Measurements from ENCODE around the gene SMIM13. TPM values are rescaled to one million over a fixed set of nuclear protein-coding genes. Genes with fewer than 3 reads are reported as not detected.

SMIM13 gene
- total RNA-seq, 1 experiment from 2014 or later: 15.7 TPM

GRCh38 chr6:11121851-11122250 is 28.2 kb downstream of the SMIM13 start:
- TF ChIP-seq ZBTB33 (IDR thresholded peaks at IDR 0.05; ENCODE audit: extremely low read depth, insufficient replicate concordance, low read length): no peak
- TF ChIP-seq CBX3 (IDR thresholded peaks at IDR 0.05; ENCODE audit: low read depth): no peak
- no peak for TF ChIP-seq ATF3 (IDR thresholded peaks at IDR 0.05)
- TF ChIP-seq YY1 (IDR thresholded peaks at IDR 0.05; ENCODE audit: extremely low read depth, insufficient replicate concordance, low read depth, low read length): no peak
- TF ChIP-seq FOSL1 (IDR thresholded peaks at IDR 0.05; ENCODE audit: low read depth): no peak
- TF ChIP-seq RAD21 (IDR thresholded peaks at IDR 0.05; ENCODE audit: low read depth): no peak
- no peak for TF ChIP-seq ELF1 (IDR thresholded peaks at IDR 0.05; ENCODE audit: borderline replicate concordance, low read depth)
- TF ChIP-seq SP1 (IDR thresholded peaks at IDR 0.05; ENCODE audit: low read depth): no peak
- TF ChIP-seq EZH2 (IDR thresholded peaks at IDR 0.05): no peak
- peaks cover 78% of the 10 kb centered on the region for H3K79me2 ChIP-seq (ENCODE audit: insufficient read depth, low read length)
- no peak overlapping the region for H2AFZ ChIP-seq (ENCODE audit: low read depth, low read length, poor library complexity, severe bottlenecking)
- no TSS peak for BruUV-seq (replicated peaks)
- no peak overlapping the region for H3K4me2 ChIP-seq (ENCODE audit: low read length)
- H3K27me3 ChIP-seq (ENCODE audit: insufficient read depth, low read length): no peaks in the 10 kb centered on the region
- ChIA-PET CTCF (no interaction called here), RAD21 (ENCODE audit: low non-redundant PET in 1 of 2, low total read pairs in 2 of 2, uncharacterized antibody in 2 of 2, unreplicated experiment in 2 of 2) (no interaction called here), POLR2A (no interaction called here)
- H3K36me3 ChIP-seq (ENCODE audit: control insufficient read depth in 1 of 2, insufficient read depth in 2 of 2, low read length in 2 of 2): no peaks in the 10 kb centered on the region
- intact Hi-C loops (cut with micrococcal nuclease): no loop called here
- H3K27ac ChIP-seq (ENCODE audit: low read depth, low read length): no peak overlapping the region
- H4K20me1 ChIP-seq (ENCODE audit: insufficient read depth): peaks cover 3% of the 10 kb centered on the region; the same call in 1 of the 2 replicates
- H3K4me1 ChIP-seq (ENCODE audit: control insufficient read depth in 1 of 2, insufficient read depth in 2 of 2, low read length in 2 of 2): peaks cover 10 to 17% of the 10 kb centered on the region in 2 experiments
- H3K9ac ChIP-seq (ENCODE audit: low read length): no peak overlapping the region
- no peaks in the 10 kb centered on the region for H3K9me3 ChIP-seq (ENCODE audit: control insufficient read depth in 1 of 2, insufficient read depth in 1 of 2, low read depth in 1 of 2, low read length in 2 of 2)
- ATAC-seq (no peak), DNase-seq (ENCODE audit: low read depth, low spot score) (no peak)
- H3K9me2 ChIP-seq (ENCODE audit: insufficient read depth): no peaks in the 10 kb centered on the region
- no peak overlapping the region for H3K4me3 ChIP-seq (replicated peaks in 1 of 2; ENCODE audit: low read depth in 1 of 2, low read length in 2 of 2)

Data from HCT116 (cell line).